Breast epithelium (tissue), 4 donors: Measurements from ENCODE around the gene CISTR. TPM values are rescaled to one million over a fixed set of nuclear protein-coding genes. Genes with fewer than 3 reads are reported as not detected.

Experiments used
- DNase-seq, 2 donors: peaks; one replicate each; pipeline ENCODE4 v3.0.0-alpha.2; 2019; ENCODE audit warnings: low spot score in 2 of 2
- H3K27ac ChIP-seq, 2 donors: fragments of 200-600 bp; sonication (generic) in 1 of 2; one replicate each; pipeline ENCODE4 v1.5.1; 2016 to 2019; ENCODE audit warnings: mild to moderate bottlenecking in 1 of 2
- H3K27me3 ChIP-seq, 2 donors: fragments of 200-600 bp; sonication (generic) in 1 of 2; one replicate each; pipeline versions ENCODE4 v1.5.1 to v1.6.0; 2017 to 2019; ENCODE audit warnings: control low read depth in 1 of 2, mild to moderate bottlenecking in 1 of 2
- H3K36me3 ChIP-seq: fragments of 200-600 bp; one replicate; pipeline ENCODE4 v1.5.1; 2019
- H3K4me1 ChIP-seq, 2 donors: fragments of 200-600 bp; sonication (generic); one replicate each; pipeline ENCODE4 v1.5.1; 2016 to 2019; ENCODE audit warnings: control low read depth in 1 of 2
- H3K4me3 ChIP-seq, 3 donors: fragments of 200-600 bp; sonication (generic); 1 replicate in 2 of 3; 2 replicates in 1 of 3; pipeline ENCODE4 v1.5.1; 2016 to 2019; ENCODE audit warnings: mild to moderate bottlenecking in 3 of 3, moderate library complexity in 2 of 3
- H3K9me3 ChIP-seq, 2 donors: fragments of 200-600 bp; sonication (generic) in 1 of 2; one replicate each; pipeline ENCODE4 v1.5.1; 2016 to 2019; ENCODE audit warnings: control low read depth in 1 of 2
- POLR2A ChIP-seq: fragments of 450-650 bp; IDR thresholded peaks from one replicate; pipeline ENCODE4 v1.6.1; 2016; ENCODE audit warnings: antibody characterized with exemption, mild to moderate bottlenecking, moderate library complexity
- POLR2AphosphoS5 ChIP-seq, 3 donors: sonication (generic); formaldehyde crosslinking; IDR thresholded peaks; one replicate each; pipeline ENCODE4 v1.6.1; 2017; ENCODE audit warnings: antibody characterized with exemption in 3 of 3
- intact Hi-C: fragments of 100-400 bp; cut with DNase I; formaldehyde crosslinking; loops from one replicate; pipeline ENCODE4 v1.15.1; 2023; ENCODE audit warnings: low total_unique reads
- total RNA-seq, 3 donors: library from RNA; depleted of rRNA; stranded (reverse); fragments of >200 nt; gene quantifications; one replicate each; pipeline ENCODE4 v1.1.0, GENCODE V29; 2016
- TF ChIP-seq, protein P1 (sequence below), 3 donors: fragments of 450-650 bp; IDR thresholded peaks; one replicate each; pipeline ENCODE4 v1.5.1; 2016 to 2017; ENCODE audit warnings: antibody characterized with exemption in 3 of 3, mild to moderate bottlenecking in 3 of 3, moderate library complexity in 3 of 3

The CISTR gene
- total RNA-seq, 3 donors from 2014 or later, result not detected

DNA sequence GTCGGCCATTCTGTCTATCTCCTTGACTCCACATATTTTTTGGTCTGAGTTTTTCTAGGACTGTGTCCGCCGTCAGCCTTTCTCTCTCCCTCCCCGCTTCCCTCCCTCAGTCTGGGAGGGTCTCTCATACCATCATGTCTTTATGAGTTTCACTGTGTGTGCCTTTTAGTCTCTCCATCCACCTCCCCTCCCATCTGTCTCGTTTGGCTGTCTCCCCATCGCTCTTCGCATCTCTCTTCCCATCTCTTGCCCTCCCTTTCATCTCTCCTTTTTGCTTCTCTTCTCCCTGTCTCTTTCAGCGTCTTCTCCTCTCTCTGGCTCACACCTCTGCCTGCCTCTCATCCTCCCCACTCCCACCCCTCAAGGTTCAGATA is 6.9 kb upstream of the CISTR start:
- no peak for DNase-seq
- H3K4me1 ChIP-seq, result peaks cover 0 to 6% of the 10 kb centered on the region in 2 donors
- intact Hi-C loops, result no loop called here
- peaks cover 0 to 13% of the 10 kb centered on the region in 2 donors for H3K27me3 ChIP-seq
- H3K9me3 ChIP-seq, result no peaks in the 10 kb centered on the region
- TF ChIP-seq POLR2A (no peak), POLR2AphosphoS5 (IDR thresholded peaks at IDR 0.05) (no peak)
- no peak overlapping the region for H3K27ac ChIP-seq
- H3K36me3 ChIP-seq, result no peaks in the 10 kb centered on the region
- H3K4me3 ChIP-seq, result no peak overlapping the region

DNA sequence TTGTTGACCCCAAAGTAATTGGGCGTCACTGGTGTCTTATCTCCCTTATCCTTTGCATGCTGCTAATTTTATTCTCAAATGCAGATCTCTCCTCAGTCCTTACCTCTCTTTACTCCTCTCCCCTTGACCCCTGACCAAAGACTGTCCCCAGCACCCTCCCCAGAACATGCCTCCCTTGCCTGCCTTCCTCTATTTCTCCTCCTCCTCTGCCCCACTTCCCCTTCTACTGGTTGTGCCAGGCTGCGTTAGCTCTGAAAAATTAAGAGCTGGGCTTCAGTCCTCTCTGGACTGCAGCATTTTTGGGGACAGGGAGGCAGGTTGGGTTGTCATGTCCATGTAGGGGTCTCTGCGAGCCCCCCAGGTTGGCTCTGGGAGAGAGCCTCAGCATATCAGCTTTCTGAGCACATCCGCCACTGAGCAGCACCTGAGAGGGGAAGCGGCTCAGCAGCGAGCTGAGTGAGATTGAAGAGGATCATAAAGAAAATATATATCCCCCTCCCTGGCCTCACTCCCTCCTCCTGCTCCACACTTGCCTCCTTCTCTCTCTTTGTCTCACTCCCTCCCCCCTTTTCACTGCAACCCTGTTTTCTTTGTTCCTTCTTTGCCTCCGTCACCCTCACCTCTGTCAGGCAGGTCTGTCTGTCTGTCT is 6.4 kb upstream of the CISTR start:
- Histone ChIP-seq H3K4me3 (no peak overlapping the region), H3K27me3 (peaks cover 0 to 13% of the 10 kb centered on the region in 2 donors), H3K9me3 (no peaks in the 10 kb centered on the region), H3K4me1 (peaks cover 0 to 6% of the 10 kb centered on the region in 2 donors), H3K27ac (no peak overlapping the region), H3K36me3 (no peaks in the 10 kb centered on the region)
- DNase-seq, result no peak
- intact Hi-C loops, result no loop called here
- TF ChIP-seq POLR2A, result no peak
- no peak for TF ChIP-seq POLR2AphosphoS5 (IDR thresholded peaks at IDR 0.05)
- TF ChIP-seq, protein P1, sequence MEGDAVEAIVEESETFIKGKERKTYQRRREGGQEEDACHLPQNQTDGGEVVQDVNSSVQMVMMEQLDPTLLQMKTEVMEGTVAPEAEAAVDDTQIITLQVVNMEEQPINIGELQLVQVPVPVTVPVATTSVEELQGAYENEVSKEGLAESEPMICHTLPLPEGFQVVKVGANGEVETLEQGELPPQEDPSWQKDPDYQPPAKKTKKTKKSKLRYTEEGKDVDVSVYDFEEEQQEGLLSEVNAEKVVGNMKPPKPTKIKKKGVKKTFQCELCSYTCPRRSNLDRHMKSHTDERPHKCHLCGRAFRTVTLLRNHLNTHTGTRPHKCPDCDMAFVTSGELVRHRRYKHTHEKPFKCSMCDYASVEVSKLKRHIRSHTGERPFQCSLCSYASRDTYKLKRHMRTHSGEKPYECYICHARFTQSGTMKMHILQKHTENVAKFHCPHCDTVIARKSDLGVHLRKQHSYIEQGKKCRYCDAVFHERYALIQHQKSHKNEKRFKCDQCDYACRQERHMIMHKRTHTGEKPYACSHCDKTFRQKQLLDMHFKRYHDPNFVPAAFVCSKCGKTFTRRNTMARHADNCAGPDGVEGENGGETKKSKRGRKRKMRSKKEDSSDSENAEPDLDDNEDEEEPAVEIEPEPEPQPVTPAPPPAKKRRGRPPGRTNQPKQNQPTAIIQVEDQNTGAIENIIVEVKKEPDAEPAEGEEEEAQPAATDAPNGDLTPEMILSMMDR (IDR thresholded peaks at IDR 0.05), result no peak

DNA sequence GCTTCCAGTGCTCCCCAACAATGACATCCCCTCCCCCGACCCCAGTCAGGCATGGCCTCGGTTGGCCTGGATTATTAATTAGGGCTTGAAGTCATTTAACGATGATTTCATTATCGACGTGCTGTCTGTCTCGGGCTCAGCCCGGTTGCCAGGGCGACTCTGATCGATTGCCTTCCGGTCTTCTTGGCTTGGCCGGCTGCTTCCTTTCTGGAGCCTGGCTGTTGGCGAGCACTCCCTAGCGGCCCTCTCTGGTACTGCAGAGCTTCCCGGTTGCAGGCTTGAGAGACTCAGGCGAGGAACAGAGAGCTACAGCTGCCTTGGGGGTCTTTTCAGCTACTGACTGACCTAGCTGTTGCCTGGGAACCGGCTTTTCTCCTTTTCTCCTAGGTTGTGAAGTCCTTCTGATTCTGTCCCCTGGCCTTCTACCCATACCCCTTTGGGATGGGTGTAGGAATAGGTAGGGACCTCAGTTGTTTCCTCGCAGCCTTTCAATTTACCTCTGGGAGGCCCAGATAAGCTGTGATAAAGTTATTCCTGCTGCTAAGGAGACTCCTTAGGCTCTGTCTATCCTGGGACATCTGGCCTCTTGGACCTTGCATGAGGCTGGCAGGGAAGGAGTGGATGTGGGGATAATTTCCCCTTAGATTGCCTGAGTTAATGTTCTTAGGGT is 5.5 kb upstream of the CISTR start:
- H3K27me3 ChIP-seq, result peaks cover 0 to 13% of the 10 kb centered on the region in 2 donors
- TF ChIP-seq, protein P1 (IDR thresholded peaks at IDR 0.05), result peak; percentile 71 to 84 (median 75)
- TF ChIP-seq POLR2AphosphoS5 (IDR thresholded peaks at IDR 0.05), result no peak
- no peaks in the 10 kb centered on the region for H3K9me3 ChIP-seq
- H3K36me3 ChIP-seq, result no peaks in the 10 kb centered on the region
- peak overlapping the region in 1 of 2 donors; percentile 32 for H3K27ac ChIP-seq
- peak overlapping the region in 1 of 3 donors; percentile 49 for H3K4me3 ChIP-seq
- peaks cover 0 to 6% of the 10 kb centered on the region in 2 donors for H3K4me1 ChIP-seq
- DNase-seq, result peak; percentile 55 to 76
- intact Hi-C loops, result no loop called here

DNA sequence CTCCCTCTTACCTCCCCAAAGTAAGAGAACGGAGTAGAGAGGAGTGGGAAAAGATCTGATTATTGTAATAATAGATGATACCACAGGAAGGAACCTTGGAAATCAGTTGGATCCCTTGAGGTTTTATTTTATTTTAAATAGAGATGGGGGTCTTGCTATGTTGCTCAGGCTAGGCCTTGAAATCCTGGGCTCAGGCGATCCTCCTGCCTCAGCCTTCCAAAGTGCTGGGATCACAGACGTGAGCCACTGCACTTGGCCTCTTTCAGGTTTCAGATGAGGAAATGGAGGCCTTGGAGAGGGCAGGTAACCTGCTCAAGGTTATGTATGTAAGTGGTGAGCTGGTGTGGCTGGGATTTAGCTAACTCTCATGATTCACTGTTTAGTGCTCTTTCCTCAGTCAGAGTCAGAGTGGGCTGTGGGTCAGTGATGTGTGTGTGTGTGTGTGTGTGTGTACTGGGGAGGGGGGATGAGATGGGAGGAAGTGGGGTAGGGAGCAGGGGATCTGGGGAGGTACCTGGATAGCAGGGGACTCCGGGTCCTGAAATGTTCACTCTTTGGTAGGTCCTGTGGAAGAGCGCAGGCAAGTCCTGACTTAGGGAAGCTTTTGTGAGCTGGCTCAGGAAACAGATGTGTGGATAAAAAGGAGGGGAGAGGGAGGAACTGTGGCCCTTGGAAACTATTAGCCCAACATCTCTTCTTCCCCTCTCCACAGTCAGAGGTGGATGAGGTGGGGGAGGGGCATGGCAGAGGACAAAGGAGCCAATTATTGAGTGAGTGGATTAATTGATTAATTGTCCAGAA is 4.7 kb upstream of the CISTR start:
- TF ChIP-seq POLR2AphosphoS5 (IDR thresholded peaks at IDR 0.05), result no peak
- peak overlapping the region in 1 of 3 donors; percentile 49 for H3K4me3 ChIP-seq
- intact Hi-C loops, result no loop called here
- DNase-seq, result no peak
- H3K27ac ChIP-seq, result peak overlapping the region in 1 of 2 donors; percentile 32
- no peaks in the 10 kb centered on the region for H3K36me3 ChIP-seq
- H3K4me1 ChIP-seq, result peaks cover 0 to 6% of the 10 kb centered on the region in 2 donors
- H3K27me3 ChIP-seq, result peaks cover 0 to 13% of the 10 kb centered on the region in 2 donors
- no peaks in the 10 kb centered on the region for H3K9me3 ChIP-seq

DNA sequence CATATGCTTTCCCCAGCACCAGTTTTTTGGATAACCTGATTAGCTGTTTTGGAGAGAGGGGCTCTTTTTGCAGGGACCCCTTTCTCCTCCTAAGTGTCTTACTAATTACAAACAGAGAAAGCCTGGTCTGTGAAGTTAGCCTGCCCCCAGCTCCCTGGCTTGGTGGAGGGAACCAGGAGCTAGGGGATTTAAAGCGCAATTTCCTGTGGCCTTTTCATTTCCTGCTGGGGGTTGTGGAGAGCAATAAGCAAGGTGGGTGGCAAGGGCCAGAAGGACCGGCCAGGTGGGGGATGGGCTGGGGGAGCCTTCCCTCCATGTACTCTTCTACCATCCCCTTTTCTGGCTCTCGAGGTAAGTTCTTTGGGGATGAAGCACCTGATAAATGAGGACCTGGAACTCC is 4.1 kb upstream of the CISTR start:
- H3K27ac ChIP-seq, result no peak overlapping the region
- intact Hi-C loops, result no loop called here
- H3K27me3 ChIP-seq, result peaks cover 0 to 13% of the 10 kb centered on the region in 2 donors
- TF ChIP-seq POLR2A (no peak), POLR2AphosphoS5 (IDR thresholded peaks at IDR 0.05) (no peak)
- TF ChIP-seq, protein P1 (IDR thresholded peaks at IDR 0.05), result no peak
- no peaks in the 10 kb centered on the region for H3K36me3 ChIP-seq
- H3K4me3 ChIP-seq, result no peak overlapping the region
- DNase-seq, result no peak
- no peaks in the 10 kb centered on the region for H3K9me3 ChIP-seq
- peaks cover 0 to 6% of the 10 kb centered on the region in 2 donors for H3K4me1 ChIP-seq
